Tongue (tissue), 2 donors: Measurements from ENCODE around the gene CNNM2. TPM values are rescaled to one million over a fixed set of nuclear protein-coding genes. Genes with fewer than 3 reads are reported as not detected.
A peak's percentile ranks its signal among the peaks of the same experiment; 100 is the strongest.

Source experiments
- DNase-seq: peaks from one replicate; pipeline ENCODE4 v3.0.0-alpha.2; 2015
- total RNA-seq: library from RNA; depleted of rRNA; stranded (reverse); fragments of >200 nt; gene quantifications from one replicate; pipeline ENCODE4 v1.2.3, GENCODE V29; 2014

CNNM2 gene
- 13.2 TPM for total RNA-seq

- peak; percentile 100 for DNase-seq
Observed at GRCh38 chr10:102917962-102918816, at the start of gene CNNM2. Gene CNNM2 (plus strand): TSS chr10:102918294. CDS start chr10:102918481, 187 bp downstream.

GRCh38 chr10:102868911-102869257 lies 49.2 kb upstream of the CNNM2 start:
- peak; percentile 51 for DNase-seq

- peak; percentile 79 for DNase-seq
Observed at GRCh38 chr10:102869258-102870198, 48.6 kb upstream of the CNNM2 start, which contains the start of gene AS3MT. Gene AS3MT (plus strand): TSS chr10:102869470. CDS start chr10:102869593, 123 bp downstream.

GRCh38 chr10:102870221-102870620 lies 47.9 kb upstream of the CNNM2 start:
- DNase-seq, result no peak

GRCh38 chr10:102872163-102872562 lies 45.9 kb upstream of the CNNM2 start:
- no peak for DNase-seq

GRCh38 chr10:102876747-102877153 lies 41.3 kb upstream of the CNNM2 start:
- DNase-seq, result no peak

GRCh38 chr10:102878629-102879028 lies 39.5 kb upstream of the CNNM2 start:
- DNase-seq, result no peak

GRCh38 chr10:102880256-102880655 lies 37.8 kb upstream of the CNNM2 start:
- DNase-seq, result no peak

- DNase-seq, result no peak
Observed at GRCh38 chr10:102888048-102888447, 30.0 kb upstream of the CNNM2 start.

GRCh38 chr10:102894466-102895213 lies 23.5 kb upstream of the CNNM2 start:
- no peak for DNase-seq

GRCh38 chr10:102900006-102900405 lies 18.1 kb upstream of the CNNM2 start:
- DNase-seq, result no peak

- DNase-seq, result peak; percentile 51
Observed at GRCh38 chr10:102904346-102904745, 13.7 kb upstream of the CNNM2 start.

- DNase-seq, result no peak
Observed at GRCh38 chr10:102906507-102906906, 11.6 kb upstream of the CNNM2 start.

- no peak for DNase-seq
Observed at GRCh38 chr10:102914781-102915180, 3.3 kb upstream of the CNNM2 start.

- DNase-seq, result no peak
Observed at GRCh38 chr10:102916173-102916572, 1.9 kb upstream of the CNNM2 start.

GRCh38 chr10:102917314-102917961 lies 656 bp upstream of the CNNM2 start:
- DNase-seq, result peak; percentile 89

GRCh38 chr10:102918817-102919245 lies 737 bp downstream of the CNNM2 start:
- no peak for DNase-seq

- peak; percentile 16 for DNase-seq
Observed at GRCh38 chr10:102919246-102919959, 1.3 kb downstream of the CNNM2 start.

GRCh38 chr10:102919992-102920739 lies 2.1 kb downstream of the CNNM2 start:
- no peak for DNase-seq

- DNase-seq, result no peak
Observed at GRCh38 chr10:102923601-102924000, 5.5 kb downstream of the CNNM2 start.
